Measurements from ENCODE around the gene C1orf122. TPM values are rescaled to one million over a fixed set of nuclear protein-coding genes. Genes with fewer than 3 reads are reported as not detected.

C1orf122 gene
- total RNA-seq, 1 experiment from 2014 or later = 77.2 TPM

GRCh38 chr1:37761416-37762095 is 46.0 kb upstream of the C1orf122 start:
- ChIA-PET CTCF (no interaction called here), POLR2A (no interaction called here)
- no peak overlapping the region for H3K27ac ChIP-seq (ENCODE audit: low read length)
- ATAC-seq (no peak), DNase-seq (ENCODE audit: low read depth, low spot score) (no peak)
- TF ChIP-seq REST (IDR thresholded peaks at IDR 0.05; ENCODE audit: insufficient read depth in 1 of 2, low read depth in 2 of 2, low read length in 1 of 2) (peak in 1 of 2 experiments; percentile 40; a peak in 1 of 4 replicates), TCF7L2 (IDR thresholded peaks at IDR 0.05; ENCODE audit: low read depth, low read length) (no peak)
- in situ Hi-C loops (cut with HindIII; ENCODE audit: low pct_unique_long_range_greater_than_20kb, low sequenced_read_pairs) (no loop called here), intact Hi-C loops (cut with micrococcal nuclease; ENCODE audit: unreplicated experiment) (no loop called here)
- H3K9me3 ChIP-seq (ENCODE audit: control insufficient read depth, insufficient read depth, low read depth, low read length) = no peaks in the 10 kb centered on the region
- peaks cover 25% of the 10 kb centered on the region for H3K27me3 ChIP-seq (ENCODE audit: control insufficient read depth, insufficient read depth, low read length)
- peaks cover 7% of the 10 kb centered on the region; the same call in 1 of the 2 replicates for H3K4me1 ChIP-seq (ENCODE audit: control insufficient read depth, insufficient read depth, low read length)
- H3K4me3 ChIP-seq (ENCODE audit: low read depth in 2 of 2, low read length in 2 of 2) = no peak overlapping the region
- no peaks in the 10 kb centered on the region for H3K36me3 ChIP-seq (ENCODE audit: control insufficient read depth, insufficient read depth, low read length)
- BruUV-seq (replicated peaks) = no TSS peak

GRCh38 chr1:37762516-37762915 is 45.1 kb upstream of the C1orf122 start:
- CTCF ChIA-PET = no interaction called here
- no peak overlapping the region for H3K4me3 ChIP-seq (ENCODE audit: low read depth in 2 of 2, low read length in 2 of 2)

More at GRCh38 chr1:37762516-37762915, 45.1 kb upstream of the C1orf122 start:
- POLR2A ChIA-PET = no interaction called here
- H3K27ac ChIP-seq (ENCODE audit: low read length) = no peak overlapping the region
- no peak for TF ChIP-seq POLR2AphosphoS5 (IDR thresholded peaks at IDR 0.05; ENCODE audit: low read depth, low read length)
- no peak for TF ChIP-seq CTCF (IDR thresholded peaks at IDR 0.05)
- no peak for TF ChIP-seq SIN3A (IDR thresholded peaks at IDR 0.05; ENCODE audit: borderline replicate concordance, insufficient read depth, low read depth, low read length)
- no peak for TF ChIP-seq REST (IDR thresholded peaks at IDR 0.05; ENCODE audit: insufficient read depth in 1 of 2, low read depth in 2 of 2, low read length in 1 of 2)
- no peak for TF ChIP-seq TCF7L2 (IDR thresholded peaks at IDR 0.05; ENCODE audit: low read depth, low read length)
- H3K4me1 ChIP-seq (ENCODE audit: control insufficient read depth, insufficient read depth, low read length) = peaks cover 10% of the 10 kb centered on the region; the same call in 1 of the 2 replicates
- no peaks in the 10 kb centered on the region for H3K36me3 ChIP-seq (ENCODE audit: control insufficient read depth, insufficient read depth, low read length)
- no peaks in the 10 kb centered on the region for H3K9me3 ChIP-seq (ENCODE audit: control insufficient read depth, insufficient read depth, low read depth, low read length)
- ATAC-seq (no peak), DNase-seq (ENCODE audit: low read depth, low spot score) (no peak)
- H3K27me3 ChIP-seq (ENCODE audit: control insufficient read depth, insufficient read depth, low read length) = peaks cover 31% of the 10 kb centered on the region
- no TSS peak for BruUV-seq (replicated peaks)
- intact Hi-C loops (cut with micrococcal nuclease; ENCODE audit: unreplicated experiment) (no loop called here), in situ Hi-C loops (cut with HindIII; ENCODE audit: low pct_unique_long_range_greater_than_20kb, low sequenced_read_pairs) (no loop called here)

All from Panc1 (cell line).